HG03064 (cell line): Measurements from ENCODE around the gene UBR2.
"Not testable (repeated sequence)": the region's sequence is repeated elsewhere in the genome, so short reads cannot be mapped to it uniquely, and the experiment has no call there.

Source experiments
- ATAC-seq: cut with Tn5 transposase; IDR thresholded peaks from one replicate; pipeline ENCODE4 v1.9.1; 2021; ENCODE audit warnings: low read depth; ENCODE audit not compliant: unreplicated experiment

The UBR2 gene

GRCh38 chr6:42689371-42689770 is 125.5 kb downstream of the UBR2 start:
- no peak for ATAC-seq

- no peak for ATAC-seq
These were observed 126.4 kb downstream of the UBR2 start for GRCh38 chr6:42690151-42690702.

GRCh38 chr6:42690872-42691271 is 127.0 kb downstream of the UBR2 start:
- no peak for ATAC-seq

- ATAC-seq = no peak
These were observed 128.5 kb downstream of the UBR2 start for GRCh38 chr6:42692137-42692911.

- no peak for ATAC-seq
These were observed 130.0 kb downstream of the UBR2 start for GRCh38 chr6:42693725-42694323.

GRCh38 chr6:42694586-42694985 is 130.8 kb downstream of the UBR2 start:
- no peak for ATAC-seq

GRCh38 chr6:42696526-42697267 is 132.9 kb downstream of the UBR2 start:
- no peak for ATAC-seq

GRCh38 chr6:42697268-42697655 is 133.4 kb downstream of the UBR2 start:
- ATAC-seq = no peak

GRCh38 chr6:42698217-42698616 is 134.4 kb downstream of the UBR2 start:
- ATAC-seq = no peak

- ATAC-seq = no peak
These were observed 138.4 kb downstream of the UBR2 start for GRCh38 chr6:42702200-42702599.

GRCh38 chr6:42702786-42703185 is 139.0 kb downstream of the UBR2 start:
- ATAC-seq = not testable (repeated sequence)

GRCh38 chr6:42704251-42704936 is 140.6 kb downstream of the UBR2 start:
- no peak for ATAC-seq

- ATAC-seq = no peak
These were observed 141.1 kb downstream of the UBR2 start for GRCh38 chr6:42704937-42705374.

- no peak for ATAC-seq
These were observed 143.8 kb downstream of the UBR2 start for GRCh38 chr6:42707595-42707994.

GRCh38 chr6:42708096-42708495 is 144.3 kb downstream of the UBR2 start:
- ATAC-seq = no peak

GRCh38 chr6:42709871-42710270 is 146.0 kb downstream of the UBR2 start:
- no peak for ATAC-seq

GRCh38 chr6:42710316-42710715 is 146.5 kb downstream of the UBR2 start:
- ATAC-seq = no peak

GRCh38 chr6:42711930-42712329 is 148.1 kb downstream of the UBR2 start:
- no peak for ATAC-seq

- no peak for ATAC-seq
These were observed 150.4 kb downstream of the UBR2 start for GRCh38 chr6:42714098-42714761.

- ATAC-seq = no peak
These were observed 152.0 kb downstream of the UBR2 start for GRCh38 chr6:42715871-42716270.
